Astrocyte of the spinal cord (primary cell): ENCODE measurements around the gene UVSSA.

ENCODE experiments used
- DNase-seq: peaks from one replicate; pipeline ENCODE4 v3.0.0; 2011; ENCODE audit warnings: low read depth, low spot score
- H3K4me3 ChIP-seq: 2 replicates; pipeline ENCODE4 v1.5.1; 2011; ENCODE audit warnings: low read depth, mild to moderate bottlenecking, low read length, moderate library complexity
- in situ Hi-C: cut with HindIII; loops from 2 replicates; pipeline ENCODE4 v1.10.0; 2017; ENCODE audit warnings: low sequenced_read_pairs
- TF ChIP-seq, protein P1 (sequence below): IDR thresholded peaks from 2 replicates; pipeline ENCODE4 v1.5.1; 2012; ENCODE audit warnings: low read depth, mild to moderate bottlenecking, low read length, inconsistent platforms

UVSSA gene

GRCh38 chr4:1351854-1352566, 5.0 kb downstream of the UVSSA start:
- TF ChIP-seq, protein P1, sequence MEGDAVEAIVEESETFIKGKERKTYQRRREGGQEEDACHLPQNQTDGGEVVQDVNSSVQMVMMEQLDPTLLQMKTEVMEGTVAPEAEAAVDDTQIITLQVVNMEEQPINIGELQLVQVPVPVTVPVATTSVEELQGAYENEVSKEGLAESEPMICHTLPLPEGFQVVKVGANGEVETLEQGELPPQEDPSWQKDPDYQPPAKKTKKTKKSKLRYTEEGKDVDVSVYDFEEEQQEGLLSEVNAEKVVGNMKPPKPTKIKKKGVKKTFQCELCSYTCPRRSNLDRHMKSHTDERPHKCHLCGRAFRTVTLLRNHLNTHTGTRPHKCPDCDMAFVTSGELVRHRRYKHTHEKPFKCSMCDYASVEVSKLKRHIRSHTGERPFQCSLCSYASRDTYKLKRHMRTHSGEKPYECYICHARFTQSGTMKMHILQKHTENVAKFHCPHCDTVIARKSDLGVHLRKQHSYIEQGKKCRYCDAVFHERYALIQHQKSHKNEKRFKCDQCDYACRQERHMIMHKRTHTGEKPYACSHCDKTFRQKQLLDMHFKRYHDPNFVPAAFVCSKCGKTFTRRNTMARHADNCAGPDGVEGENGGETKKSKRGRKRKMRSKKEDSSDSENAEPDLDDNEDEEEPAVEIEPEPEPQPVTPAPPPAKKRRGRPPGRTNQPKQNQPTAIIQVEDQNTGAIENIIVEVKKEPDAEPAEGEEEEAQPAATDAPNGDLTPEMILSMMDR = peak; percentile 96
- in situ Hi-C loops = no loop called here
- no peak overlapping the region for H3K4me3 ChIP-seq
- peak; percentile 67 for DNase-seq

DNA sequence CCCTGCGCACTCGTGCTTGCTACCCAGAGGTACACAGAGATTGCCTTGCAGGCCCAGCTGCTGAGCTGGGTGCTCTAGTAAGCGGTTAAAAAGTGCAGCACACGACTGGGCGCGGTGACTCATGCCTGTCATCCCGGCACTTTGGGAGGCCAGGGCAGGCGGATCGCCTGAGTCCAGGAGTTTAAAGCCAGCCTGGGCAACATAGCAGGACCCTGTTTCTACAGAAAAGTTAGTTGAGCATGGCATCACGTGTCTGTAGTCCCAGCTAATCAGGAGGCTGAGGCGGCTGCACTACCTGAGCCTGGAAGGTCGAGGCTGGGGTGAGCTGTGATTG, 5.5 kb downstream of the UVSSA start:
- in situ Hi-C loops = no loop called here
- no peak overlapping the region for H3K4me3 ChIP-seq
- TF ChIP-seq, protein P1 = no peak
- DNase-seq = no peak

- no peak overlapping the region for H3K4me3 ChIP-seq
- in situ Hi-C loops = no loop called here
- DNase-seq = no peak
- TF ChIP-seq, protein P1 = no peak
Observed at GRCh38 chr4:1353186-1354055, 6.4 kb downstream of the UVSSA start.

GRCh38 chr4:1354136-1354982, 7.4 kb downstream of the UVSSA start:
- no peak for DNase-seq
- no peak overlapping the region for H3K4me3 ChIP-seq
- in situ Hi-C loops = no loop called here
- TF ChIP-seq, protein P1 = no peak

DNA sequence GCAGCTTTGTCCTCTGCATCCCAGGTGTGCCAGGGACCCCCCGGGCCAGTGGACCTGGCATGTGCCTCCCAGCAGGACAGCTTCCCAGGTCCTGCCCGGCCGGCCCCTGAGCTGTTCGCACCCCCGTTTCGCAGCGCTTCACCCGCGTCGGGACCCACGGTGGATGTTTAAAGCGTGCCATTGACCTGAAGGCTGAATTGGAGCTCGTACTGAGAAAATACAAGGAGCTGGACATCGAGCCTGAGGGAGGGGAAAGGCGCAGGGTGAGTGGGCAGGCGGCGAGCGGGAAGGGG, 7.9 kb downstream of the UVSSA start:
- DNase-seq = no peak
- no peak overlapping the region for H3K4me3 ChIP-seq
- TF ChIP-seq, protein P1 = no peak
- in situ Hi-C loops = no loop called here

DNA sequence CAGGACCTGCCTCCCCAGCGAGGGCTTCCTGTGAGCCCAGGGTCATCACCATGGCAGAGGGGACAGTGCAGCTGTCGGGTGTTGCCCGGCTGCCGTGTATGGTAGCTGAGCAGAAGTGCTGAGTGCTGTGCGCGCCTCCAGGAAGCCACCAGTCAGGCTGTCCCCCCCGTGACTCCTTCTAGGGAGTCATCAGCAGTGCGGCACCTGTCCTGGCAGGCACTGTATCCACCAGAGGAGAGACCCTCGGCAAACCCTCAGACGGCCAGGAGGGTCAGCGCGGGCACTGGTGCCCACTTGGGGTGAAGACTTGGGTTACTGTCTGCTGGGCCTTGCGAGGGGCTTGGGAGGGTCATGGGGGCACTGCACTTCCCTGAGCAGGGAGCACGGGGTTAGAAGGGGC, 8.4 kb downstream of the UVSSA start:
- DNase-seq = no peak
- TF ChIP-seq, protein P1 = no peak
- in situ Hi-C loops = no loop called here
- no peak overlapping the region for H3K4me3 ChIP-seq
